Body of pancreas (tissue), 4 donors: ENCODE data around the gene RNASEH2C.

Experiments used
- POLR2A ChIP-seq, 3 donors: fragments of 450-650 bp; IDR thresholded peaks; one replicate each; pipeline ENCODE4 v1.6.1; 2016; ENCODE audit warnings: antibody characterized with exemption in 3 of 3, mild to moderate bottlenecking in 2 of 3
- TF ChIP-seq, protein P1 (sequence below), 7 experiments: fragments of 450-650 bp in 4 of 7; fragments of 200-600 bp in 3 of 7; sonication (generic) in 3 of 7; IDR thresholded peaks; one replicate each; pipeline ENCODE4 v1.5.1; 2016 to 2019; ENCODE audit warnings: antibody characterized with exemption in 7 of 7

DNA sequence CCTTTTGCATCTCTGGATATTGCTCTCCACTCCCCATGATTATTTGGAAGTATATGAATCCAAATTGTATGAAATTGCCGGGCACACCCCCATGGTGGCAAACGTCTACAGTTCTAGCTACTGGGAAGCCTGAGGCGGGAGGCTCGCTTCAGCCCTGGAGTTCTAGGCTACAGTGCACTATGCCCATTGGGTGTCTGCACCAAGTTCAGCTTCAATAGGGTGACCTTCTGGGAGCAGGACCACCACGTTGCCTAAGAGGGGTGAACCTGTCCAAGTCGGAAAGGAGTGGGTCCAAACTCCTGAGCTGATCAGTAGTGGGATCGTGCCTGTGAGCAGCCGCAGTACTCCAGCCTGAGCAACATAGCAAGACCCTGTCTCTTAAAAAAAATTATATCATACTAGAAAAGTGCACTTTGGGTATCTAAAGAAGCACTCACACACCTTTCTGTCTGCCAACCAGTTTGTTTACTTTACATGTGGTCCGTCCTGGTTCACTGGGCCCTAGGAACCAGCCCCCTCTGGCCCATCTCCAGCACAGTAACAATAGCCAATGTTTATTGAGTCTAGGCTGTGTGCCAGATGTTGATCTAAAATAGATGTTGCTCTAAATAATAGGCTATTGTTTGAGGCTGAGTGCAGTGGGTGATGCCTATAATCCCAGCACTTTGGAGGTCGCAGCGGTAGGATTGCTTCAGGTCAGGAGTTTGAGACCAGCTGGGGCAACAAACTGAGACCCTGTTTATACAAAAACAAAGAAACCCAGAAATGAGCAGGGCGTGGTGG, 24.9 kb downstream of the RNASEH2C start:
- TF ChIP-seq POLR2A (IDR thresholded peaks at IDR 0.05) = no peak
- TF ChIP-seq, protein P1, sequence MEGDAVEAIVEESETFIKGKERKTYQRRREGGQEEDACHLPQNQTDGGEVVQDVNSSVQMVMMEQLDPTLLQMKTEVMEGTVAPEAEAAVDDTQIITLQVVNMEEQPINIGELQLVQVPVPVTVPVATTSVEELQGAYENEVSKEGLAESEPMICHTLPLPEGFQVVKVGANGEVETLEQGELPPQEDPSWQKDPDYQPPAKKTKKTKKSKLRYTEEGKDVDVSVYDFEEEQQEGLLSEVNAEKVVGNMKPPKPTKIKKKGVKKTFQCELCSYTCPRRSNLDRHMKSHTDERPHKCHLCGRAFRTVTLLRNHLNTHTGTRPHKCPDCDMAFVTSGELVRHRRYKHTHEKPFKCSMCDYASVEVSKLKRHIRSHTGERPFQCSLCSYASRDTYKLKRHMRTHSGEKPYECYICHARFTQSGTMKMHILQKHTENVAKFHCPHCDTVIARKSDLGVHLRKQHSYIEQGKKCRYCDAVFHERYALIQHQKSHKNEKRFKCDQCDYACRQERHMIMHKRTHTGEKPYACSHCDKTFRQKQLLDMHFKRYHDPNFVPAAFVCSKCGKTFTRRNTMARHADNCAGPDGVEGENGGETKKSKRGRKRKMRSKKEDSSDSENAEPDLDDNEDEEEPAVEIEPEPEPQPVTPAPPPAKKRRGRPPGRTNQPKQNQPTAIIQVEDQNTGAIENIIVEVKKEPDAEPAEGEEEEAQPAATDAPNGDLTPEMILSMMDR (IDR thresholded peaks at IDR 0.05) = no peak
